Gastrocnemius medialis (tissue), 4 donors: ENCODE measurements around the gene NAA30.

Experiments
- CTCF ChIP-seq, 5 experiments: fragments of 450-650 bp in 3 of 5; fragments of 200-600 bp in 2 of 5; sonication (generic) in 2 of 5; IDR thresholded peaks in 4 of 5; conservative IDR thresholded peaks in 1 of 5; 1 replicate in 4 of 5; 2 replicates in 1 of 5; pipeline ENCODE4 v1.5.1; 2016 to 2019; ENCODE audit warnings: antibody characterized with exemption in 5 of 5, mild to moderate bottlenecking in 3 of 5, moderate library complexity in 3 of 5
- POLR2A ChIP-seq, 2 donors: fragments of 450-650 bp; IDR thresholded peaks; one replicate each; pipeline ENCODE4 v1.6.1; 2017; ENCODE audit warnings: antibody characterized with exemption in 2 of 2, mild to moderate bottlenecking in 2 of 2, moderate library complexity in 2 of 2

GRCh38 chr14:57389646-57390036 lies 745 bp upstream of the NAA30 start:
- TF ChIP-seq CTCF (IDR thresholded peaks at IDR 0.05 in 4 of 5, conservative IDR thresholded peaks at IDR 0.05 in 1 of 5) = no peak
- no peak for TF ChIP-seq POLR2A (IDR thresholded peaks at IDR 0.05)
